Keratinocyte (primary cell): ENCODE data around the gene CENATAC. TPM values are rescaled to one million over a fixed set of nuclear protein-coding genes. Genes with fewer than 3 reads are reported as not detected.
A peak's percentile ranks its signal among the peaks of the same experiment; 100 is the strongest.
"Not testable (repeated sequence)": the region's sequence is repeated elsewhere in the genome, so short reads cannot be mapped to it uniquely, and the experiment has no call there.

Experiments used
- DNase-seq: peaks from one replicate; pipeline ENCODE4 v3.0.0-alpha.2; 2011; ENCODE audit warnings: low read depth, missing footprints, low spot score
- FAIRE-seq: peaks from 2 replicates; lab custom pipeline; 2011; peaks lifted over from hg19 to GRCh38; lab: Jason Lieb, UNC
- H2AFZ ChIP-seq: 2 replicates; pipeline ENCODE4 v1.6.0; 2012; ENCODE audit warnings: low read length, control low read depth, inconsistent platforms; ENCODE audit not compliant: control insufficient read depth
- H3K27ac ChIP-seq: 2 replicates; pipeline ENCODE4 v1.5.1; 2011; ENCODE audit warnings: low read length; ENCODE audit not compliant: control insufficient read depth, insufficient read depth
- H3K27me3 ChIP-seq: 3 replicates; pipeline ENCODE4 v1.6.0; 2011; ENCODE audit warnings: low read length; ENCODE audit not compliant: control insufficient read depth, insufficient read depth; ENCODE audit errors: extremely low read depth
- H3K36me3 ChIP-seq, 2 experiments: 2 replicates in 1 of 2; 3 replicates in 1 of 2; pipeline ENCODE4 v1.5.1; 2011; ENCODE audit warnings: low read length in 2 of 2, mild to moderate bottlenecking in 1 of 2; ENCODE audit not compliant: control insufficient read depth in 2 of 2, insufficient read depth in 2 of 2; ENCODE audit errors: extremely low read depth in 1 of 2
- H3K4me1 ChIP-seq: 3 replicates; pipeline ENCODE4 v1.5.1; 2011; ENCODE audit warnings: low read length; ENCODE audit not compliant: control insufficient read depth, insufficient read depth; ENCODE audit errors: extremely low read depth
- H3K4me2 ChIP-seq: 3 replicates; pipeline ENCODE4 v1.6.0; 2011; ENCODE audit warnings: low read depth, low read length; ENCODE audit not compliant: control insufficient read depth, insufficient read depth; ENCODE audit errors: extremely low read depth
- H3K4me3 ChIP-seq, 3 experiments: fragments of 200-600 bp in 1 of 3; sonication (generic) in 1 of 3; 2 replicates in 2 of 3; 3 replicates in 1 of 3; pipeline ENCODE4 v1.5.1; 2011 to 2016; ENCODE audit warnings: low read length in 3 of 3, mild to moderate bottlenecking in 3 of 3, control low read depth in 2 of 3, inconsistent platforms in 1 of 3, low read depth in 1 of 3, mixed read lengths in 1 of 3, mixed run types in 1 of 3, moderate library complexity in 1 of 3; ENCODE audit not compliant: control insufficient read depth in 2 of 3, insufficient read depth in 2 of 3; ENCODE audit errors: extremely low read depth in 1 of 3
- H3K79me2 ChIP-seq: 2 replicates; pipeline ENCODE4 v1.6.0; 2012; ENCODE audit warnings: low read length; ENCODE audit not compliant: control insufficient read depth, insufficient read depth
- H3K9ac ChIP-seq: 3 replicates; pipeline ENCODE4 v1.6.0; 2011; ENCODE audit warnings: low read length; ENCODE audit not compliant: control insufficient read depth, insufficient read depth; ENCODE audit errors: extremely low read depth
- H3K9me1 ChIP-seq: 3 replicates; pipeline ENCODE4 v1.6.0; 2011; ENCODE audit warnings: low read length; ENCODE audit not compliant: control insufficient read depth, insufficient read depth; ENCODE audit errors: extremely low read depth
- H3K9me3 ChIP-seq: 2 replicates; pipeline ENCODE4 v1.5.1; 2012; ENCODE audit warnings: low read depth, low read length; ENCODE audit not compliant: control insufficient read depth
- H4K20me1 ChIP-seq: 3 replicates; pipeline ENCODE4 v1.6.0; 2011; ENCODE audit warnings: low read length; ENCODE audit not compliant: control insufficient read depth, insufficient read depth; ENCODE audit errors: extremely low read depth
- EZH2 ChIP-seq: IDR thresholded peaks from one replicate; pipeline ENCODE4 v1.6.1; 2012; ENCODE audit warnings: inconsistent platforms, mild to moderate bottlenecking, low read length, moderate library complexity
- dilution Hi-C: fragments of 300-500 bp; cut with MboI; formaldehyde crosslinking; loops from one replicate; pipeline ENCODE4 v1.7.0; 2020; ENCODE audit warnings: low sequenced_read_pairs; ENCODE audit not compliant: extremely low pct_ligation_motif_present
- polyA plus RNA-seq, 5 experiments: library from polyadenylated mRNA; depleted of rRNA in 3 of 5; stranded (reverse) in 3 of 5; stranded (forward) in 1 of 5; unstranded in 1 of 5; fragments of >200 nt; gene quantifications; 1 replicate in 1 of 5; 2 replicates in 3 of 5; 3 replicates in 1 of 5; pipeline versions ENCODE4 v1.2.1 to v1.2.3, GENCODE V29; 2011 to 2012; ENCODE audit warnings: missing spikeins in 2 of 5, low read depth in 1 of 5, low replicate concordance in 1 of 5
- TF ChIP-seq, protein P1 (sequence below), 3 experiments: IDR thresholded peaks in 1 of 3; conservative IDR thresholded peaks in 1 of 3; optimal IDR thresholded peaks in 1 of 3; 2 replicates in 2 of 3; 3 replicates in 1 of 3; pipeline versions ENCODE3 to v1.5.1; 2011; ENCODE audit warnings: low read length in 3 of 3, mild to moderate bottlenecking in 3 of 3, moderate library complexity in 2 of 3, control low read depth in 1 of 3, inconsistent platforms in 1 of 3; ENCODE audit not compliant: insufficient read depth in 2 of 3; ENCODE audit errors: extremely low read depth in 1 of 3

Gene CENATAC
- polyA plus RNA-seq, 1 donor (not counting 4 experiments of a cell fraction or from before 2014, with no cell fraction given): 22.6 TPM

DNA sequence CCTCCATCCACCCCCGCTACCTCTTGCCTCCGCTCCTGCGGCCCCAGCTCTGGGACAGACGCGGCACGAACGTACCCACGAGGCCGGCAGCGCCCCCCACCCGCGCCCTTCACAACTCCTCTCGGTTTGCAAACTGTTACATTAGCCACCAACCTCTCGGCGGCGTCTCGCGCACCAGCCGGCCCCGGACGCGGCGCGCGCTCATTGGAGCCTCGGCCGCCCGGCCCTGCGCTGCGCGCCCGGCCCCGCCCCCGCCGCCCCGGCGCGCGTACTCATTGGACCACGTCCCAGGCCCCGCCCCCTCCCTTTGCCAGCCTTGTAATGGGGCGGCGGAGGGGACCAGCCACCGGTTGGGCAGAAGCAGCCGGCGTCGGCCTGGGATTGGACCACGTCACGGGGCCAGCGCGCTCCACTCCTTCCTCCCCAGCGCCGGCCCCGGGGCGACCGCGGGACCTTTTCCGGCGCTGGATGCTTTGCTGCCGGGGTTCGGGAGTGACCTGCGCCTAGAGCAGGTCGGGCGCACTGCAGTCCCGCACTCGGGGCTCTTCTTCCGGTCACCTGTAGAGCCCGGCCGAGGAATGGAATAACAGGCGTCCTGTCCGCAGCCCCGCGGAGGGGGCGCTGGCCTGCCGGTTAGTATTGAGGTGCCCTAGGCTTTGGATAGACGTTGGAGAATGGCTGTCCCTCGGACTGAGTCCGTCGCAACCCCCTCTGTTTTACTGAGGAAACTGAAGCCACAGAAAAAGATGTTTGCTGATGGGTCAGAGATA is 59.2 kb downstream of the CENATAC start, which contains the start of gene HYOU1:
TSS of gene HYOU1 (minus strand) at position 206 of the 770 bp plus-strand sequence. CDS start 1,045 bp downstream, outside the sequence.
- TF ChIP-seq, protein P1, sequence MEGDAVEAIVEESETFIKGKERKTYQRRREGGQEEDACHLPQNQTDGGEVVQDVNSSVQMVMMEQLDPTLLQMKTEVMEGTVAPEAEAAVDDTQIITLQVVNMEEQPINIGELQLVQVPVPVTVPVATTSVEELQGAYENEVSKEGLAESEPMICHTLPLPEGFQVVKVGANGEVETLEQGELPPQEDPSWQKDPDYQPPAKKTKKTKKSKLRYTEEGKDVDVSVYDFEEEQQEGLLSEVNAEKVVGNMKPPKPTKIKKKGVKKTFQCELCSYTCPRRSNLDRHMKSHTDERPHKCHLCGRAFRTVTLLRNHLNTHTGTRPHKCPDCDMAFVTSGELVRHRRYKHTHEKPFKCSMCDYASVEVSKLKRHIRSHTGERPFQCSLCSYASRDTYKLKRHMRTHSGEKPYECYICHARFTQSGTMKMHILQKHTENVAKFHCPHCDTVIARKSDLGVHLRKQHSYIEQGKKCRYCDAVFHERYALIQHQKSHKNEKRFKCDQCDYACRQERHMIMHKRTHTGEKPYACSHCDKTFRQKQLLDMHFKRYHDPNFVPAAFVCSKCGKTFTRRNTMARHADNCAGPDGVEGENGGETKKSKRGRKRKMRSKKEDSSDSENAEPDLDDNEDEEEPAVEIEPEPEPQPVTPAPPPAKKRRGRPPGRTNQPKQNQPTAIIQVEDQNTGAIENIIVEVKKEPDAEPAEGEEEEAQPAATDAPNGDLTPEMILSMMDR (optimal IDR thresholded peaks at IDR 0.05 in 1 of 3, IDR thresholded peaks at IDR 0.05 in 1 of 3, conservative IDR thresholded peaks at IDR 0.05 in 1 of 3; ENCODE audit: extremely low read depth in 1 of 3, insufficient read depth in 2 of 3, low read length in 3 of 3): peak in 2 of 3 experiments; percentile 19 to 34
- TF ChIP-seq EZH2: no peak
- Histone ChIP-seq H2AFZ (peak within 1 kb of the TSS; percentile 73), H3K4me3 (peak within 1 kb of the TSS; percentile 90 to 92 (median 92)), H3K27me3 (no peaks in the 10 kb centered on the region), H3K4me1 (peaks cover 14% of the 10 kb centered on the region), H4K20me1 (peaks cover 4% of the 10 kb centered on the region), H3K4me2 (peak within 1 kb of the TSS; percentile 89), H3K27ac (peak within 1 kb of the TSS; percentile 82), H3K9ac (peak within 1 kb of the TSS; percentile 87), H3K9me3 (no peaks in the 10 kb centered on the region), H3K36me3 (peaks cover 25 to 32% of the 10 kb centered on the region in 2 experiments), H3K9me1 (no peaks in the 10 kb centered on the region), H3K79me2 (peaks cover 38% of the 10 kb centered on the region)
- dilution Hi-C loops: no loop called here
- FAIRE-seq (no peak), DNase-seq (peak; percentile 74)

GRCh38 chr11:119059128-119059527 is 61.2 kb downstream of the CENATAC start:
- H3K36me3 ChIP-seq: peaks cover 13 to 15% of the 10 kb centered on the region in 2 experiments
- H3K9me3 ChIP-seq, H3K27me3 ChIP-seq, H2AFZ ChIP-seq, H4K20me1 ChIP-seq, H3K4me3 ChIP-seq, FAIRE-seq, H3K4me2 ChIP-seq, H3K27ac ChIP-seq, dilution Hi-C loops, H3K9me1 ChIP-seq, DNase-seq, H3K9ac ChIP-seq: not testable (repeated sequence)
- peaks cover 29% of the 10 kb centered on the region for H3K79me2 ChIP-seq
- H3K4me1 ChIP-seq: peaks cover 11% of the 10 kb centered on the region
